Trophoblast cell (in vitro differentiated cells and primary cell): ENCODE results near the gene MGRN1.
A peak's percentile ranks its signal among the peaks of the same experiment; 100 is the strongest.

Experiments used
- DNase-seq, 2 donors: peaks; one replicate each; pipeline ENCODE4 v3.0.0-alpha.2; 2016
- H2AFZ ChIP-seq: 2 replicates; pipeline ENCODE4 v1.6.1; 2013; ENCODE audit warnings: low read length, moderate library complexity, mild to moderate bottlenecking; ENCODE audit not compliant: insufficient read depth, poor library complexity
- H2AK5ac ChIP-seq: 2 replicates; pipeline ENCODE4 v1.6.1; 2013; ENCODE audit warnings: mild to moderate bottlenecking, low read length
- H2BK120ac ChIP-seq: 2 replicates; pipeline ENCODE4 v1.6.1; 2013; ENCODE audit warnings: low read length, mild to moderate bottlenecking, moderate library complexity; ENCODE audit not compliant: insufficient read depth, poor library complexity
- H2BK12ac ChIP-seq: 2 replicates; pipeline ENCODE4 v1.6.1; 2013; ENCODE audit warnings: mild to moderate bottlenecking, low read length, moderate library complexity
- H2BK5ac ChIP-seq: 2 replicates; pipeline ENCODE4 v1.6.1; 2013; ENCODE audit warnings: low read length, low read depth, moderate library complexity, mild to moderate bottlenecking; ENCODE audit not compliant: poor library complexity
- H3K14ac ChIP-seq: 2 replicates; pipeline ENCODE4 v1.6.1; 2013; ENCODE audit warnings: mild to moderate bottlenecking, low read length
- H3K18ac ChIP-seq: 2 replicates; pipeline ENCODE4 v1.6.1; 2013; ENCODE audit warnings: mild to moderate bottlenecking, low read length
- H3K23ac ChIP-seq: 2 replicates; pipeline ENCODE4 v1.6.1; 2013; ENCODE audit warnings: low read length
- H3K27ac ChIP-seq: 2 replicates; pipeline ENCODE4 v1.5.1; 2013; ENCODE audit warnings: low read depth, mild to moderate bottlenecking, inconsistent platforms, low read length, moderate library complexity
- H3K27me3 ChIP-seq: 2 replicates; pipeline ENCODE4 v1.6.1; 2013; ENCODE audit warnings: inconsistent platforms, mild to moderate bottlenecking, low read length, moderate library complexity; ENCODE audit not compliant: insufficient read depth
- H3K36me3 ChIP-seq, 2 experiments: 1 replicate in 1 of 2; 2 replicates in 1 of 2; pipeline ENCODE4 v1.6.1; 2013; ENCODE audit warnings: low read length in 2 of 2, mild to moderate bottlenecking in 2 of 2, moderate library complexity in 1 of 2; ENCODE audit not compliant: insufficient read depth in 2 of 2, control insufficient read depth in 1 of 2
- H3K4ac ChIP-seq: 2 replicates; pipeline ENCODE4 v1.6.1; 2013; ENCODE audit warnings: low read depth, mild to moderate bottlenecking, low read length, moderate library complexity
- H3K4me1 ChIP-seq, 2 experiments: 1 replicate in 1 of 2; 2 replicates in 1 of 2; pipeline ENCODE4 v1.6.1; 2013; ENCODE audit warnings: low read length in 2 of 2, mild to moderate bottlenecking in 2 of 2, moderate library complexity in 1 of 2; ENCODE audit not compliant: insufficient read depth in 2 of 2, control insufficient read depth in 1 of 2
- H3K4me2 ChIP-seq: 2 replicates; pipeline ENCODE4 v1.6.1; 2013; ENCODE audit warnings: inconsistent platforms, mild to moderate bottlenecking, low read length, moderate library complexity
- H3K4me3 ChIP-seq: 2 replicates; pipeline ENCODE4 v1.5.1; 2013; ENCODE audit warnings: mild to moderate bottlenecking, low read depth, low read length, inconsistent platforms
- H3K79me1 ChIP-seq: one replicate; pipeline ENCODE4 v1.6.1; 2013; ENCODE audit warnings: low read length
- H3K79me2 ChIP-seq: 2 replicates; pipeline ENCODE4 v1.6.1; 2013; ENCODE audit warnings: low read length, mild to moderate bottlenecking; ENCODE audit not compliant: control insufficient read depth, insufficient read depth, poor library complexity
- H3K9ac ChIP-seq: 2 replicates; pipeline ENCODE4 v1.6.1; 2013; ENCODE audit warnings: mild to moderate bottlenecking, low read length
- H3K9me3 ChIP-seq: 2 replicates; pipeline ENCODE4 v1.6.1; 2013; ENCODE audit warnings: low read depth, mild to moderate bottlenecking, control low read depth, inconsistent platforms, low read length; ENCODE audit not compliant: insufficient read depth
- H4K12ac ChIP-seq: 2 replicates; pipeline ENCODE4 v1.6.1; 2013; ENCODE audit warnings: low read depth, mild to moderate bottlenecking, low read length, moderate library complexity
- H4K8ac ChIP-seq: 2 replicates; pipeline ENCODE4 v1.6.1; 2013; ENCODE audit warnings: low read depth, mild to moderate bottlenecking, low read length, moderate library complexity
- H4K91ac ChIP-seq: one replicate; pipeline ENCODE4 v1.6.1; 2013; ENCODE audit warnings: low read depth, mild to moderate bottlenecking, low read length, moderate library complexity
- WGBS: extraction: QIAGEN DNeasy Blood & Tissue Kit; methylation state at CpG from one replicate; pipeline ENCODE4 v1.1.7; 2013; ENCODE audit warnings: missing lambda C conversion rate; ENCODE audit not compliant: insufficient read length, insufficient coverage; ENCODE audit errors: extremely low coverage; 5-methylcytosine and 5-hydroxymethylcytosine counted together

MGRN1 gene

DNA sequence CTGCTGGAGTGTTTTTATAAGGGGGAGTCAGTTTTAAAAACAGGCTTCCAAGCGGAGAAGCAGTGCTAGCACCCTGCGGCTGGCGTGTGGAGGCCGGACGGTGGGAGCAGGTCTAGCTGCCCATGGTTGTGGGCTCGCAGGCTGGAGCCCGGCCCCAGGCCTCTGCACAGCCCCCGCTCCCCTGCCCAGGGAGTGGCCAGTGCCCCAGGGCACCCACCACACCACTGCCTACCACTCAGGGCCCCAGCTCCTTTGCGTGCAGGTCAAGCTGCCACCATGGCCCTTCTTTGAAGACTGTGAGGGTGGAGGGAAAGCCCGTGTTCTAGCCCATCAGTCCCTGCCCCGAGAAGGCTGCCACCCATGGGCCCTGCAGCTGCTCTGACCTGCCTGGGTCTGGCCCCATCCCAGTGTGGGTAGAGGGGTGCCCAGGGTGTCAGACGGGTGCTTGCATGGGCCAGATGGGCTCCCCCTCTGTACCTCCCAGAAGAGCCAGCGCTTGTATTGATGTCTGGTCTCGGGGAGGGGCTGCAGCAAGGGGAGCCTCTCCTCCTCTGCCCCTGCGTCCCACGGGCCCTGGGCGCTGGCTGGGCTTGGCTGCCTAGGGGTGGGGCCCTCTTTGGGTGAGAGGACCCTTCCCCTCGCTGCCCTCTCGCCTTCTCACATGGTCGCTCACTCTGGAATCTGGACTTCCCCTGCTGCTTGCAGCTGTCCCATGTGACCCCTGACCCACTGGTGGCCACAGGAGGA is 67.2 kb downstream of the MGRN1 start:
- Histone ChIP-seq H2AK5ac (no peak overlapping the region), H3K23ac (no peak overlapping the region), H3K14ac (no peak overlapping the region), H4K91ac (no peak overlapping the region), H3K9ac (no peak overlapping the region), H3K4me1 (peaks cover 3 to 12% of the 10 kb centered on the region in 2 experiments), H4K12ac (no peak overlapping the region), H3K4me2 (no peak overlapping the region), H2BK120ac (no peak overlapping the region), H4K8ac (no peak overlapping the region), H3K36me3 (peaks cover 52 to 53% of the 10 kb centered on the region in 2 experiments), H2BK12ac (no peak overlapping the region), H2BK5ac (no peak overlapping the region), H3K18ac (no peak overlapping the region), H3K4ac (no peak overlapping the region), H3K4me3 (no peak overlapping the region), H3K79me1 (peaks cover 7% of the 10 kb centered on the region), H3K27me3 (no peaks in the 10 kb centered on the region), H3K27ac (no peak overlapping the region), H3K9me3 (peaks cover 5% of the 10 kb centered on the region), H3K79me2 (peaks cover 6% of the 10 kb centered on the region), H2AFZ (no peak overlapping the region)
- no peak for DNase-seq
- no CpG with 5 or more reads among the region's 20 CpGs for WGBS

GRCh38 chr16:4692460-4693295 is 68.1 kb downstream of the MGRN1 start:
- Histone ChIP-seq H3K79me2 (peaks cover 6% of the 10 kb centered on the region), H3K36me3 (peaks cover 51 to 55% of the 10 kb centered on the region in 2 experiments), H2AFZ (peak overlapping the region; percentile 28), H3K27ac (no peak overlapping the region), H4K12ac (peak overlapping the region; percentile 6), H2BK12ac (no peak overlapping the region), H3K18ac (no peak overlapping the region), H2AK5ac (no peak overlapping the region), H3K4me2 (peak overlapping the region; percentile 91), H3K79me1 (peaks cover 7% of the 10 kb centered on the region), H3K23ac (no peak overlapping the region), H4K8ac (peak overlapping the region; percentile 20), H3K4me3 (peak overlapping the region; percentile 70), H3K14ac (peak overlapping the region; percentile 14), H3K27me3 (no peaks in the 10 kb centered on the region), H2BK5ac (no peak overlapping the region), H4K91ac (no peak overlapping the region), H2BK120ac (no peak overlapping the region), H3K4ac (no peak overlapping the region), H3K9ac (peak overlapping the region; percentile 75), H3K9me3 (peaks cover 5% of the 10 kb centered on the region), H3K4me1 (peaks cover 3 to 12% of the 10 kb centered on the region in 2 experiments)
- DNase-seq: peak in 1 of 2 donors; percentile 21
- no CpG with 5 or more reads among the region's 31 CpGs for WGBS

GRCh38 chr16:4693296-4693955 is 68.8 kb downstream of the MGRN1 start, which contains the start of gene NUDT16L1:
Gene NUDT16L1 (plus strand): TSS chr16:4693562. CDS start chr16:4693727, 165 bp downstream.
- H3K4me2 ChIP-seq: peak within 1 kb of the TSS; percentile 91
- H3K14ac ChIP-seq: peak within 1 kb of the TSS; percentile 78
- H3K9me3 ChIP-seq: peaks cover 5% of the 10 kb centered on the region
- H3K4me3 ChIP-seq: peak within 1 kb of the TSS; percentile 100
- H2BK5ac ChIP-seq: peak within 1 kb of the TSS; percentile 35
- H2BK12ac ChIP-seq: no peak within 1 kb of the TSS
- peak within 1 kb of the TSS; percentile 53 for H3K4ac ChIP-seq
- peak within 1 kb of the TSS; percentile 28 for H2AFZ ChIP-seq
- peak within 1 kb of the TSS; percentile 81 for H4K8ac ChIP-seq
- no peaks in the 10 kb centered on the region for H3K27me3 ChIP-seq
- no peak within 1 kb of the TSS for H2BK120ac ChIP-seq
- peak within 1 kb of the TSS; percentile 80 for H3K18ac ChIP-seq
- peaks cover 3 to 12% of the 10 kb centered on the region in 2 experiments for H3K4me1 ChIP-seq
- H2AK5ac ChIP-seq: peak within 1 kb of the TSS; percentile 4
- no peak within 1 kb of the TSS for H3K23ac ChIP-seq
- WGBS: no CpG with 5 or more reads among the region's 91 CpGs
- H3K79me1 ChIP-seq: peaks cover 7% of the 10 kb centered on the region
- peak within 1 kb of the TSS; percentile 90 for H3K9ac ChIP-seq
- peak within 1 kb of the TSS; percentile 75 for H4K91ac ChIP-seq
- peaks cover 51 to 55% of the 10 kb centered on the region in 2 experiments for H3K36me3 ChIP-seq
- DNase-seq: peak; percentile 96 to 98
- peak within 1 kb of the TSS; percentile 71 for H4K12ac ChIP-seq
- peak within 1 kb of the TSS; percentile 65 for H3K27ac ChIP-seq
- peaks cover 6% of the 10 kb centered on the region for H3K79me2 ChIP-seq
